GM19395 (cell line): ENCODE measurements around the gene DUSP2.

Experiments
- ATAC-seq: cut with Tn5 transposase; IDR thresholded peaks from one replicate; pipeline ENCODE4 v1.9.1; 2021; ENCODE audit warnings: mild to moderate bottlenecking, moderate library complexity; ENCODE audit not compliant: unreplicated experiment

DUSP2 gene, protein sequence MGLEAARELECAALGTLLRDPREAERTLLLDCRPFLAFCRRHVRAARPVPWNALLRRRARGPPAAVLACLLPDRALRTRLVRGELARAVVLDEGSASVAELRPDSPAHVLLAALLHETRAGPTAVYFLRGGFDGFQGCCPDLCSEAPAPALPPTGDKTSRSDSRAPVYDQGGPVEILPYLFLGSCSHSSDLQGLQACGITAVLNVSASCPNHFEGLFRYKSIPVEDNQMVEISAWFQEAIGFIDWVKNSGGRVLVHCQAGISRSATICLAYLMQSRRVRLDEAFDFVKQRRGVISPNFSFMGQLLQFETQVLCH

DNA sequence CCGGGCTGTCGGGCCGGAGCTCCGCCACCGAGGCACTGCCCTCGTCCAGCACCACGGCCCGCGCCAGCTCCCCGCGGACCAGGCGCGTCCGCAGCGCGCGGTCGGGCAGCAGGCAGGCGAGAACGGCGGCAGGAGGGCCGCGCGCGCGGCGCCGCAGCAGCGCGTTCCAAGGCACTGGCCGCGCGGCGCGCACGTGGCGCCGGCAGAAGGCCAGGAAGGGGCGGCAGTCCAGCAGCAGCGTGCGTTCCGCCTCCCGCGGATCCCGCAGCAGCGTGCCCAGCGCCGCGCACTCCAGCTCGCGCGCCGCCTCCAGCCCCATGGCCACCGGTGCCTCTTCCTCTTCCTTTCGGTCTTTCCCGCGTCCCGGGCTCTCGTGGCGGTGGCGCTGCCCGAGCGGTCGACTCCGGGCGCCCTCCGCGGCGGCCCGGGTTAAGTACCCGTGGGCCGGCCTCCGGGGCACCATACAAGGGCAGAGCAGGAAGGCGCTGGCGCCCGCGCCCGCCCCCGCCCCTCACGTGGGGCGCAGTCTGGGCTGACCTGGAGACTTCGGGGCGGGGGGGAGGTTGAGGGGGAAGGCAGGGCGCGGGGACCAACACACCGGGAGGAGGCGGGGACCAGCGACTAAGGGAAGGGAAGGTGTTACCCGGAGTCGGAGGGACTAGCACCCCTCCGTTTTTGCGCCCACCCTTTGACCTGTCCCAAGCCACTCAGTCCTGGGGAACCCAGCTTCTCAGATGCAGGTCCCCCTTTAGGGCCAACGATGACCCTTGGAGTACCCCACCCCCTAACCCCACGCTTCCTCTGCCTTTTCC lies at the start of gene DUSP2:
Gene DUSP2, minus strand, starts transcription at position 405 of the 812 bp plus-strand sequence. Its CDS starts 86 bp downstream, at position 319.
- ATAC-seq: peak; percentile 52

DNA sequence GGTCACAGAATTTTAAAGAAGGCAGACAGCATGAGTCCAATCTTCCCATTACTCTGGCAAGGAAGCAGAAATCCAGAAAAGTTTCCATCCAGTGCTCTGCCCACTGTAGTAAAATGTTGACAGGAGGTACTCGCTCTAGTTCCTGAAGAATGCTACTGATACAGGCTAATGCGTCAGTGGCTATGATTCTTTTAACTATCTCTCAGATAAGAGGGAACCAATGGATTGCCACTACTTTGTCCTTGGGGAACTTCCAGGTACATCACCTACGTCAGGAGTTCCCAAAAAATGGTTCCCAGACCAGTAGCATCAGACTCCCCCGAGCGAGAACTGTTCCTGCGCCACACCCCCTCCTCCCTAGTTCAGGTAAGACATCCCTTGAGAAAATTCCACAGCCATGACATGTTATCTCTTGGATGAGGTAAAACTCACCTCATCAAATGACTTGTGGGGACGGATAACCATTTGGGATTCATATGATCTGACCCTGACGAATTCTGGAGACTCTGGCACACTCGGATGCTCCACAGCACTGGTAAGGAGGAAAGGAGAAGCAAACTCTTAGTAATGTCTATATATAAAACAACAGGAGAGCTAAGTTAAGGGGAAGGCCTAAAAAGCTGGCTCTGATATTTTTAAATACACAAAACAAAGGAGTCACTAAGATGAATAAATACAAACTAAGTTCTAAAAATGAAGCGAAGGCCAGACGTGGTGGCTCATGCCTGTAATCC lies 46.9 kb upstream of the DUSP2 start:
- ATAC-seq: no peak

DNA sequence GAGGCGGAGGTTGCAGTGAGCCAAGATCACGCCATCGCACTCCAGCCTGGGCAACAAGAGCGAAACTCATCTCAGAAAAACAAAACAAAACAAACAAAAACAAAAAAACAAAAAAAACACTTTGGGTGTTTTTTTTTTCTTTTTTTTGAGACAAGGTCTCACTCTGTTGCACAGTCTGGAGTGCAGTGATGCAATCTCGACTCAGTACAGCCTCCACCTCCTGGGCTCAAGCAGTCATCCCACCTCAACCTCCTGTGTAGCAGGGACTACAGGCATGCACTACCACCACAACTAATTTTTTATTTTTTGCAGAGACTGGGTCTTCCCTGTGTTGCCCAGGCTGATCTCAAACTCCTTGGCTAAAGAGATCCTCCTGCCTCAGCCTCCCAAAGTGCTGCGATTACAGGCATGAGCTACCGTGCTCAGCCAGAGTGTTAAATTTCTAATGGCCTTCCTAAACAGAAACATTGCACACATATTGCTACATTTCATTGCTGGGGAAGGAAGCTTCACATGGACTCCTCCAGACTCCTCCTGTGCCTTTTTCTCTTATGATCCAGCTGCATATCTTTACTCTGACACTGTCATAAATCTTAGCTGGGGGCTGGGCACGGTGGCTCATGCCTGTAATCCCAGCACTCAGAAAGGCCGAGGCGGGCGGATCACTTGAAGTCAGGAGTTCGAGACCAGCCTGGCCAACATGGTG lies 43.7 kb upstream of the DUSP2 start:
- ATAC-seq: no peak

DNA sequence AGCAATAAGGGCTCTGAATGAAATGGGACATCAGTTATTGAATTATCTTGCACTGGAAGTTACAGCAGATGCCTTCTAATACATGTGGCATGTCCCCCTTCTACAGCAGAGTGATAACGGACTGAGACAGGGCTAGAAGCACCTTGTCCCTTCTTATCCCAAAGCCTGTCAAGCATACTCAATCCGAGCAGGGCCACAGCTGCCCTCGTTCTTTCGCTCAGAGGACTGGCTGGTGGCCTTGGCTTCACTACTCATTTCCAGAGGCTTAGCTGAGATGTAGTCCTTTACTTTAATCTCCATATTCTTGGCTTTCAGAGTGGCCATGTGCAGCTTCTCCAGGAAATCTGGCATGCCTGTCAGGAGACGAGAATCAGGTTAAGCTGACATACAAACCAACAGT lies 41.3 kb upstream of the DUSP2 start:
- ATAC-seq: no peak

DNA sequence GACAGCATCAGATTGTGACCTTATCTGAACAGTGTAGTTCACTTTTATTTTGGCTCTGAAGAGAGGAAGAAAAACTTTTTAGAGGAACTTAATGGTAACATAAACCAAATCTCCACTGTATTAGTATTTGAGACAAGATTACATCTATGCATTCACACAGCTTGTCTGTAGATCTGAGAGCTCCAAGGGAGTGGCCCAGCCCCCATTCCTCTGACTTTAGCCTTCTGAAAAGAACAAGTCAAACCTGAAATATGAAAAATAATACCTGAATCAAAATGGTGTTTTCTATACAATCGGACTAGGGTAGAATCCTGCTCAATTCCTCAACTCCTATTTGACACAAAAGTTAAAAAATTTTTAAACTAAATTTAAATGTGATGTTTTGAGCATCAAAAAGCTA lies 40.3 kb upstream of the DUSP2 start:
- no peak for ATAC-seq

DNA sequence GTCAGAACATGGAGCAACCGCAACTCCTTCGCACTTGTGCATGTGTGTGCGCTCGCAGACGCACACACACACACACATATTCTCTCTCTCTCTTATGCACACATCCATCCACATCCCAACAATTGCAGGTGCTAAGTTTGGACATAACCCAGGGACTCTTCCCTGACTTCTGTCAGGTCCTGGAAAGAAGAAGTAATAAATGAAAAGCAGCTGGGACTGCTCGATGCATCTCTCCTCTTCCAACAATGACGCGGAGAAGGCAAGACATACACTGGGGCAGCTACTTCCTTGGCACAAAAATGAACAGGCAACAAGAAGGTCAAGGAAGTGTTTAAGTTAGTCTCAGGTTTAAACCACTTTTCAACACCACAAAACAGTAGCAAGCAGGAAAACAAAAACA lies 39.7 kb upstream of the DUSP2 start:
- no peak for ATAC-seq

DNA sequence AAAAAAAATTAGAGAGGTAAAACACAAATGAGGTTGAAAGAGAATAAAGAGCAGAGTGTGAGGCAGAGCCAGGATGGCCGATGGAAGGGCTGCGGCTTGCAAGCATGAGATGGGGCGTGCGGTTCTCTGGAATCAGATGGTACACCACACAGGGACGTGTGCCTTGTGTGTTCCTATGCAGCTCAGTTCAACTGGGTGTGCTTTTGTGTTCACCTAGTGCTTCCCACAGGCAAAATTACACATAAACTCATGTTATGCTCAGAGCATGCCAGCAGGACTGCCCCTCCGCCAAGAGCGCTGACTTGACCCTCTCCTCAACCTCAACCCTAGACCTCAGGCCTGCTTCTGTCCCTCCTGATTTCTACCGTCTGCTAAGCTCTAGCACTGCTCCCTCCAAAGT lies 38.9 kb upstream of the DUSP2 start:
- no peak for ATAC-seq

DNA sequence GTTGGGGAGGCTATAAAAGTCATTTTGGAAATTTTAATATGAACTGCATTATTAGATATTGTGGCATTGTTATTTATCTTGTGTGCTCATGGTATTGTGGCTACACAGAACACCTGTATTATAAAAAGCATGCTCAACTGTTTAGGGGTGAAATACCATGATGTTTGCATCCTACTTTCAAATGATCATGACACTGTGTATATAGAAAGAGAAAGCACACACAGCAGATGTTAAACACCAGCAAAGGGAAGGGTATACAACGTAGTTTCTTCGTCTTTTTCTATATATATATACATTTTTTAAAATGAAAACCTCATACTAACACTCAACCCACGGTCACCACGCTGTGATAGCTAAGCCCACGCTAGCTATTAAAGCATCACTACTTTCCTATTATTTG lies 36.3 kb upstream of the DUSP2 start:
- no peak for ATAC-seq

DNA sequence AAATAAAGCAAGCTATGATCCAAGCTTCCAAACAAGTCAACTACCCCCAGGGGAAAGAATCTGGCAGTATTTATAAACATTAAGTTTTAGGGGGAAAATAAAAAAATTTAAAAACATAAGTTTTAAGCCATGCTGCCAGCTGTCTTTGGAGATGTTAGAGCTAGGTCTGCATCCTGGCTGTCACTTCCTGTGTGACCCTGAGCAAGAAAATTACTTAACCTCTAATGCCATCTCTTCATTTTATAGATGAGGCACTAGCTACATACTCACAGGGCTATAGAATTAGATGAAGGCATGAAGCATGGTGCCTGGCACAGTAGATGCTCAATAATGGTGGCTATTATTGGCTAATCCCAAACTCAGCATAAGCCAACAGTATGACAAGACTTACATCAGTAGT lies 35.3 kb upstream of the DUSP2 start:
- no peak for ATAC-seq

DNA sequence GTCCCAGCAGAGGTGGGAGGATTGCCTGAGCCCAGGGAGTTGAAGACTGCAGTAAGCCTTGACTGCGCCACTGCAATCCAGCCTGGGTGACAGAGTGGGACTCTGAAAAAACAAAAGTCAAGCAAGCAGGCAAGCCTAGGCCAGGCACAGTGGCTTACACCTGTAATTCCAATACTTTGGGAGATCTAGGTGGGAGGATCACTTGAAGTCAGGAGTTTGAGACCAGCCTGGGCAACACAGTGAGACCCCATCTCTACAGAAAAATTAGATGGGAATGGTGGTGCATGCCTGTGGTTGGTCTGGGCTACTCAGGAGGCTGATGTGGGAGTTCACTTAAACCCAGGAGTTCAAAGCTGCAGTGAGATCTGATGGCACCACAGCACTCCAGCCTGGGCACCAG lies 34.8 kb upstream of the DUSP2 start:
- ATAC-seq: no peak

DNA sequence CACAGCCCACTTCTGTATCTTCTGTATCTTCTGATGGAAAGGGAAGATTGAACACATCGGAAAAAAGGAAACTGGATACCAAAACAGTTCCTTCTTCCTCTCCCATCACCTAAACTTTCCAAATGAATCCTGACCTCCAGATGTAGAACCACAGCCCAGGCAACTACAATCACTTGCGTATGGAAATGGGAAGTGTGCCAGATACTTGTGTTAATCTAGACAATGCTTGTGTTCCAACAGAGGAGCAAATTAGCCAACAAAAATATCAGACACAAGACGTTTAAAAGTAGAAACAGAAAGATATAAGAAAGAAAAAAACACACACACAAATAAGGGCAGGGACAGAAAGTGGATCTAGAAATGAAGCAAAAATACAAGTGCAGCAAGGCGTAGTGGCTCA lies 31.4 kb upstream of the DUSP2 start:
- no peak for ATAC-seq

DNA sequence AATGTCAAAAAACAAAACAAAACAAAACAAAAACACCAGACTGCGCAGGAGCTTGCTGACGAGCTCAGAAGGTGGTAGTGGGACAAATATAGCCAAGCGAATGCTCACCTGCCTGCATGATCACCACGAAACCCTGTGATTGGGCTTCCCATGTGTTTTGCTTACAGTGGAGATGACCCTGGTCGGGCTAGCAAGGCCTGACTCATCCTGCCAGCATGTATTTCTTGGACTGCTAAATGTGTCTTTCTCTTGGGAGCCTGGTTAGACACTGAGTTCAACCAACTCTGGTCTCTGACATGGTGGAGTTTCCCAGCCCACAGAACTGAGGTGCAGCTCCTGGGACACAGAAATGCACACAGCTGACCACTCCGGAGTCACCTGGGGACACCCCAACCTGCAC lies 30.7 kb upstream of the DUSP2 start:
- no peak for ATAC-seq

DNA sequence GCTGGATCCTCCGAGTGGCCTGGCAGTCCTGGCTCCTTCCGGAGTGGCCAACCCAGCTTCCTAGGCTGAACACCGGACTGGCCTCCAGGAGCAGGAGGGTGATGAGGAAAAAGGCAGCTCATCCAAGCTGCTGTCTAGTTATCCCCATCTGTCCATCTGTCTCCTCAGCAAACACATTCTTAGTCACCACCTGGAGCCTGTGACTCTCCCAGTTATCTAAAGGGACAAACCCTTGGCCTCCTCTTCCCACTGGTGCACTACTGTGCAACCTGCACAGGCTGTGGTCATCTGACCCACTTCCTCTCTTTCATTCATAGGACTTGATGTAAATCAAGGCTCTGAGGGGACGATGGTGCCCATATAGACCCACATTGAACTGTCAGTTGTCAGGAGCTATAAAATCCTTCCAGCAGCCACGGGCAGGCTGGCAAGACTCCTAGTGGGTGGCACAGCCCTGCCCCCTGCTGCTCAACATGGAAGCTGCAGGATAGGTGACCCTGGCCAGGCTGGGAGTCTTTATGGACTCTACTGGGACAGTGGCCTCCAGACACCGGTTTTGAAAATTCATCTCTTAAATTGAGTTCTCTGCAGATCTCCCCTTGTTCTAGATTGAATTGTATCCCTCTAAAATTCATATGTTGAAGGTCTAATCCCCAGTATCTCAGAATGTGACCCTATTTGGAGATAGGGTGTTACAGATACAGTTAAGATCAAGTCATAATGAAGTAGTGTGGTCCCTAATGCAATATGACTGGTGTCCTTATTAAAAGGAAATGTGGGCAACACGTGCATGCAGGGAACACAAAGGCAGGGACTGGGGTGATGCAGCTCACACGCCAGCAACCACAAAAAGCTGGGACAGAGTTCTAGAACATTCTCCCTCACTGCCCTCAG lies 29.3 kb upstream of the DUSP2 start:
- peak; percentile 73 for ATAC-seq

DNA sequence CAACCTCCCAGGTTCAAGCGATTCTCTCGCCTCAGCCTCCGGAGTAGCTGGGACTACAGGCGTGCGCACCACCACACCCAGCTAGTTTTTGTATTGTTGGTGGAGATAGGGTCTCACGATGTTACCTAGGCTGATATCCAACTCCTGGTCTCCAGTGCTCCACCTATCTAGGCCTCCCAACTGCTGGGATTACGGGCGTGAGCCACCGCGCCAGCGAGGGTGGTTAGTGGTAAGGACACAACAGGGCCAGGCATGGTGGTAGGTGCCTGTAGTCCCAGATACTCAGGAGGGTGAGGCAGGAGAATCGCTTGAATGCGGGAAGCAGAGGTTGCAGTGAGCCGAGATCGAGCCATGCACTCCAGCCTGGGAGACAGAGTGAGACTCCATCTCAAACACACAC lies 26.6 kb upstream of the DUSP2 start:
- ATAC-seq: no peak

DNA sequence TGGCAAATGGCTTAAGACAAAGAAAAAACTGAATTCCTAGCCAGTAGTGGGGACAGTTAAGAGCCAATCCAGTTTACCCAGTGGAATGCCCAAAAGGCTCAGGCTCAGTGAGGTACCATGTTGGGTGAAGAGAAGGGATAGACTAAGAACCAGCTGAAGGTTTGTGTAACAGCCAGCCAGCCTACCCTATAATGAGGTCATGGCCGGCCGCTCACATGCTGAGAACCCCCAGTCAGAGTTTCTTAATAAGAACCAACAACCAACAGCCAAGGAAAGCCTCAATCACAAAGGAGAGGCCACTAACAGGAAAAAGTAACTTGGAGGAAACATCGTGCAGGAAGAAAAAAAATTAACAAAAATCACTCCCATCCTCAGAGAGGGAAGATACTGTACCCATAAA lies 25.4 kb upstream of the DUSP2 start:
- no peak for ATAC-seq

DNA sequence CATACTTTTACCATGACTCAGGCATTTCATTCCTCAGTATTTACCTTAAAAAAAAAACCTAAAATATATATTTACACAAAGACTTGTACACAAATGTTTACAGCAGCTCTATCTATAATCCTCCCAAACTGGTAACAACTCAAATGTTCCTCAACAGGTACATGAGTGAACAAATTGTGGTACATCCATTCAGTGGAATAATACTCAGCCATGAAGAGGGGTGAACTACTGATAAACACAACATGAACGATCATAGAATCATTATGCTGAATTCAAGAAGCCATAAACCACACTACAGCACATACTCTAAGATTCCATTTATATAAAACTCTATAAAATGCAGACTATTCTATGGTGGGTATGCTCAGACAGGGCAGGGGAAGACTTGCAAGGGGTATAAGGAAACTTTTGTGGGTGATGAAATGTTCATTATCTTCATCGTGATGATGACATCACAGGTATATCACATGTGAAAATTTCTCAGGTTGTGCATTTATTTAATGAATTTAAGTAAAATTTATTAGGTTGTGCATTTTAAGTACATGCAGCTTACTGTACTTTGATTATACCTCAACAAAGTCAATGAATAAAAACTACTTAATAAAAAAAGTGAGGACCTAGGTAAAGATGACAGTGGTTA lies 24.7 kb upstream of the DUSP2 start:
- no peak for ATAC-seq

DNA sequence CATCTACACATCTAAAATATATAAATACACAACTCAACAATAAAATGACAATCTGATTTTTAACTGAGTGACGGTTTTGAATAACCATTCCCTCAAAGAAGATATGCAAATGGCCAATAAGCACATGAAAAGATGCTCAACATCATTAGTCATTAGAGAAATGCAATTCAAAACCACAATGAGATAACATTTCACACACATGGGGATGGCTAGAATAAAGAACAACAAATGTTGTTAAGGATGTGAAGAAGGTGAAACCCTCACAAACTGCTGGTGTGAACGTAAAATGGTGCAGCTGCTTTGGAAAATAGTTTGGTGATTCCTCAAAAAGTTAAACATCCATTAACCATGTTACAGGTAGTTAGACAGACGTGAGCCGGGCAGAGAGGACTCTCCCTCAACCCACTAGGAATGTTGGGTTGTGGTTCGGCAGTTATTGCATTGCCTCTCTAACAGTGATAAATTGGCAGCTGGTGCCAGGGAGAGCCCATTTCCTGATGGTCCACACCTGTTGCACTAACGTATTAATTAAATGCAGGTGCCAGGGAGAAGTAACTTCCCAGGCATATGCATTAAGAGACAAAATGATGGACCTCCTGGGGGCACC lies 22.3 kb upstream of the DUSP2 start:
- no peak for ATAC-seq

DNA sequence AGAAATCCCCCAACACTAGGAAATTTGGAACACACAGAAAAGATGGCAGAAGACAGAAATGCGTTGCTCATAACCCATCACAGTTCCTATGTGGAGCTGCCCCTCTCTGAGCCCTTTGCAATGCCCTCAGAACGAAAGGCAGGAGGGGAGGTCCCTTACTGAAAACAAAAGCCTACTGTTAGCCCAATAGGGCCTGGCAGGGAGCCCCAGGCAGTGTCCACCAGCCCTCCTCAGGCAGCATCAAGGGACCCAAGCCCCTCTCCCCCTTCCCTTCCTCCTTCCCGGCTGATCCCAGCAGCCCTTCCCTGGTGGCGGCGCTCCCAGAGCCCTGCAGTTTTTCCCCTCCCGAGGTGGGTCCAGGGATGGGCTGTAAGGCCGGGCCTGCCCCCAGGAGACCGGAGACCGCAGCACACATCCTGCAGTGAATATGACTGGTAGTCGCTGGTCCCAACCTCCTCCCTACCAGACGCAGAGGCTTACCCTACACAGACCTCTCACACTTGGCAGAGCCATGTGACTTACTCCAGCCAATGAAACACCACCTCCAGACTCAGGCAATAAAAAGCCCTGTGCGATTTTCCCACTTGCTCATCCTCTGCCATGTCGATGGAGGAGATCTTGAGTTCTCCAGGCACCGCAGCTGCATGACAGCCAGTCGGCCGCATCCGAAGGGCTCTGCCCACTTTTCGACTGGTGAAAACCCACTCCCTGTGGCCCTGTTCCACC lies 19.4 kb upstream of the DUSP2 start:
- ATAC-seq: peak; percentile 65
